Testis (tissue), 2 donors: ENCODE results near the gene SHROOM1.

Source experiments
- CTCF ChIP-seq, 3 experiments: fragments of 450-650 bp in 2 of 3; fragments of 200-600 bp in 1 of 3; sonication (generic) in 1 of 3; IDR thresholded peaks; one replicate each; pipeline ENCODE4 v1.5.1; 2016 to 2019; ENCODE audit warnings: antibody characterized with exemption in 3 of 3, mild to moderate bottlenecking in 2 of 3, moderate library complexity in 1 of 3
- POLR2A ChIP-seq: fragments of 450-650 bp; IDR thresholded peaks from one replicate; pipeline ENCODE4 v1.6.1; 2017; ENCODE audit warnings: antibody characterized with exemption, mild to moderate bottlenecking, moderate library complexity

- TF ChIP-seq CTCF (IDR thresholded peaks at IDR 0.05) (no peak), POLR2A (no peak)
Measured at GRCh38 chr5:132779961-132780360, 50.5 kb downstream of the SHROOM1 start.
